ENCODE results near the gene TAS1R2.

DNA sequence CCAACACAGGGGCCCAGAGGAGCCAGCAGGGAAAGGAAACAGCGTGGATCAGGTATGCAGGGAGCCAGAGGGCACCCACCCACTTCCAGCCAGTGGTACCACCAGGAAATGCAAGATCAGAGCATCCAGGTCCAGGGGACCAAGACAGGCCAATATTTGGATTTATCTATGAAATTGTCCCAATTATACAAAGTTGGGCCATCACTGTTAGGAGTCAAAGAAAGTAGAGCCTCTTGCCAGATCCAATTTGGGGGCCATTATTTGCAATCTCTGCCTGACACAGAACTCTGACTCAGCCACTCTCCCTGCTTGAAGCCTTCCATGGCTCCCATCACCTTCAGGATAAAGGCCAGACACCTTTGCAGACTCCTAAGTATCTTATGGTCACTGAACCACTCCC, 21.1 kb upstream of the TAS1R2 start:
- TF ChIP-seq, protein P1, sequence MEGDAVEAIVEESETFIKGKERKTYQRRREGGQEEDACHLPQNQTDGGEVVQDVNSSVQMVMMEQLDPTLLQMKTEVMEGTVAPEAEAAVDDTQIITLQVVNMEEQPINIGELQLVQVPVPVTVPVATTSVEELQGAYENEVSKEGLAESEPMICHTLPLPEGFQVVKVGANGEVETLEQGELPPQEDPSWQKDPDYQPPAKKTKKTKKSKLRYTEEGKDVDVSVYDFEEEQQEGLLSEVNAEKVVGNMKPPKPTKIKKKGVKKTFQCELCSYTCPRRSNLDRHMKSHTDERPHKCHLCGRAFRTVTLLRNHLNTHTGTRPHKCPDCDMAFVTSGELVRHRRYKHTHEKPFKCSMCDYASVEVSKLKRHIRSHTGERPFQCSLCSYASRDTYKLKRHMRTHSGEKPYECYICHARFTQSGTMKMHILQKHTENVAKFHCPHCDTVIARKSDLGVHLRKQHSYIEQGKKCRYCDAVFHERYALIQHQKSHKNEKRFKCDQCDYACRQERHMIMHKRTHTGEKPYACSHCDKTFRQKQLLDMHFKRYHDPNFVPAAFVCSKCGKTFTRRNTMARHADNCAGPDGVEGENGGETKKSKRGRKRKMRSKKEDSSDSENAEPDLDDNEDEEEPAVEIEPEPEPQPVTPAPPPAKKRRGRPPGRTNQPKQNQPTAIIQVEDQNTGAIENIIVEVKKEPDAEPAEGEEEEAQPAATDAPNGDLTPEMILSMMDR (IDR thresholded peaks at IDR 0.05; ENCODE audit: insufficient read depth, low read depth, low read length): no peak
- TF ChIP-seq EZH2 (IDR thresholded peaks at IDR 0.05; ENCODE audit: insufficient read depth, low read length): no peak
